HG03045 (cell line): Measurements from ENCODE around the gene CSMD2.

Experiments
- ATAC-seq: cut with Tn5 transposase; IDR thresholded peaks from one replicate; pipeline ENCODE4 v1.9.1; 2021; ENCODE audit warnings: mild to moderate bottlenecking, moderate library complexity; ENCODE audit not compliant: unreplicated experiment

The CSMD2 gene

GRCh38 chr1:33828059-33828458, 337.0 kb downstream of the CSMD2 start:
- no peak for ATAC-seq

- ATAC-seq = no peak
Measured at GRCh38 chr1:33826711-33827110, 338.3 kb downstream of the CSMD2 start.

- ATAC-seq = no peak
Measured at GRCh38 chr1:33826311-33826710, 338.7 kb downstream of the CSMD2 start.

GRCh38 chr1:33825506-33825905, 339.5 kb downstream of the CSMD2 start:
- no peak for ATAC-seq

- ATAC-seq = no peak
Measured at GRCh38 chr1:33824971-33825370, 340.1 kb downstream of the CSMD2 start.

GRCh38 chr1:33824321-33824720, 340.7 kb downstream of the CSMD2 start:
- ATAC-seq = no peak

- no peak for ATAC-seq
Measured at GRCh38 chr1:33823830-33824229, 341.2 kb downstream of the CSMD2 start.

GRCh38 chr1:33823401-33823800, 341.6 kb downstream of the CSMD2 start:
- ATAC-seq = no peak

GRCh38 chr1:33822396-33822795, 342.6 kb downstream of the CSMD2 start:
- no peak for ATAC-seq

- no peak for ATAC-seq
Measured at GRCh38 chr1:33821291-33821690, 343.7 kb downstream of the CSMD2 start.

- no peak for ATAC-seq
Measured at GRCh38 chr1:33820804-33821203, 344.2 kb downstream of the CSMD2 start.

GRCh38 chr1:33819913-33820311, 345.1 kb downstream of the CSMD2 start:
- no peak for ATAC-seq

- no peak for ATAC-seq
Measured at GRCh38 chr1:33819290-33819912, 345.6 kb downstream of the CSMD2 start.

- ATAC-seq = no peak
Measured at GRCh38 chr1:33818071-33818470, 347.0 kb downstream of the CSMD2 start.

- ATAC-seq = no peak
Measured at GRCh38 chr1:33815061-33815460, 350.0 kb downstream of the CSMD2 start.

- ATAC-seq = no peak
Measured at GRCh38 chr1:33814166-33814565, 350.9 kb downstream of the CSMD2 start.

GRCh38 chr1:33810571-33810970, 354.5 kb downstream of the CSMD2 start:
- no peak for ATAC-seq

GRCh38 chr1:33805988-33806387, 359.0 kb downstream of the CSMD2 start:
- ATAC-seq = no peak

GRCh38 chr1:33802268-33802667, 362.8 kb downstream of the CSMD2 start:
- ATAC-seq = no peak

- no peak for ATAC-seq
Measured at GRCh38 chr1:33797849-33798248, 367.2 kb downstream of the CSMD2 start.

- no peak for ATAC-seq
Measured at GRCh38 chr1:33792651-33793050, 372.4 kb downstream of the CSMD2 start.

- no peak for ATAC-seq
Measured at GRCh38 chr1:33792216-33792615, 372.8 kb downstream of the CSMD2 start.

GRCh38 chr1:33791251-33791650, 373.8 kb downstream of the CSMD2 start:
- no peak for ATAC-seq
